HepG2 (cell line): ENCODE data around the gene SMIM34. TPM values are rescaled to one million over a fixed set of nuclear protein-coding genes. Genes with fewer than 3 reads are reported as not detected.

Experiments used
- ATAC-seq: fragments of 200-7000 bp; cut with Tn5 transposase; 3 replicates; pipeline ENCODE4 v1.9.1; 2020; ENCODE audit warnings: mild to moderate bottlenecking, moderate library complexity
- BruUV-seq: library from RNA; stranded (reverse); fragments of 400-500 nt; replicated peaks from 2 replicates; lab custom pipeline; 2021; lab: Mats Ljungman, UMichigan
- CTCF ChIA-PET: fragments of 300-600 bp; formaldehyde crosslinking; extraction: SDS; loops from one replicate; lab custom pipeline; 2021; ENCODE audit warnings: low total read pairs, inconsistent platforms, low intra/inter-chr PET ratio; lab: Yijun Ruan, JAX
- POLR2A ChIA-PET: fragments of 350-600 bp; sonication (Branson Sonifier 250); formaldehyde crosslinking; loops from one replicate; lab custom pipeline; 2020; ENCODE audit warnings: antibody characterized with exemption, inconsistent platforms; lab: Yijun Ruan, JAX
- DNase-seq: peaks from one replicate; pipeline ENCODE4 v3.0.0-alpha.2; 2015; ENCODE audit warnings: low spot score
- FAIRE-seq: peaks from 3 replicates; lab custom pipeline; 2011; peaks lifted over from hg19 to GRCh38; lab: Jason Lieb, UNC
- H2AFZ ChIP-seq: one replicate; pipeline ENCODE4 v1.6.1; 2011; ENCODE audit warnings: low read length, inconsistent platforms
- H3K27ac ChIP-seq: fragments of 300-600 bp; 3 replicates; pipeline ENCODE4 v1.8.0; 2011; ENCODE audit warnings: mixed run types, mild to moderate bottlenecking, mixed read lengths, low read length, inconsistent platforms; ENCODE audit not compliant: insufficient read depth; ENCODE audit errors: extremely low read length
- H3K27me3 ChIP-seq, 2 experiments: fragments of 200-600 bp in 1 of 2; 2 replicates in 1 of 2; 3 replicates in 1 of 2; pipeline versions ENCODE4 v1.6.0 to v1.8.0; 2011; ENCODE audit warnings: low read length in 2 of 2, mild to moderate bottlenecking in 2 of 2, moderate library complexity in 2 of 2, inconsistent platforms in 1 of 2; ENCODE audit not compliant: insufficient read depth in 2 of 2, control insufficient read depth in 1 of 2
- H3K36me3 ChIP-seq, 2 experiments: fragments of 200-600 bp in 1 of 2; replicated peaks in 1 of 2; 2 replicates in 1 of 2; 3 replicates in 1 of 2; pipeline versions ENCODE4 v1.5.1 to v1.8.0; 2011; ENCODE audit warnings: low read length in 2 of 2, inconsistent platforms in 1 of 2; ENCODE audit not compliant: insufficient read depth in 2 of 2, control insufficient read depth in 1 of 2
- H3K4me1 ChIP-seq: 2 replicates; pipeline ENCODE4 v1.5.1; 2012; ENCODE audit warnings: low read length, inconsistent platforms; ENCODE audit not compliant: insufficient read depth
- H3K4me2 ChIP-seq: 2 replicates; pipeline ENCODE4 v1.6.0; 2011; ENCODE audit warnings: low read depth, low read length, inconsistent platforms
- H3K4me3 ChIP-seq, 3 experiments: fragments of 200-600 bp in 1 of 3; sonication (generic), shearing (Covaris generic) in 1 of 3; replicated peaks in 1 of 3; 2 replicates each; pipeline ENCODE4 v1.5.1; 2011 to 2016; ENCODE audit warnings: low read length in 3 of 3, inconsistent platforms in 2 of 3, low read depth in 2 of 3, mild to moderate bottlenecking in 2 of 3, control low read depth in 1 of 3, mixed read lengths in 1 of 3; ENCODE audit not compliant: insufficient read depth in 1 of 3
- H3K79me2 ChIP-seq: one replicate; pipeline ENCODE4 v1.6.1; 2011; ENCODE audit warnings: low read length, inconsistent platforms; ENCODE audit not compliant: insufficient read depth
- H3K9ac ChIP-seq: 2 replicates; pipeline ENCODE4 v1.6.0; 2011; ENCODE audit warnings: mild to moderate bottlenecking, low read depth, low read length, inconsistent platforms; ENCODE audit not compliant: insufficient read depth
- H3K9me3 ChIP-seq: 2 replicates; pipeline ENCODE4 v1.5.1; 2012; ENCODE audit warnings: mild to moderate bottlenecking, low read length
- H4K20me1 ChIP-seq: 2 replicates; pipeline ENCODE4 v1.6.0; 2011; ENCODE audit warnings: inconsistent platforms, mild to moderate bottlenecking, low read length, moderate library complexity; ENCODE audit not compliant: insufficient read depth
- HDAC2 ChIP-seq: sonication (generic); formaldehyde crosslinking; IDR thresholded peaks from 2 replicates; pipeline ENCODE4 v1.4.0; 2020; ENCODE audit warnings: missing genetic modification reagents
- RFX3 ChIP-seq: IDR thresholded peaks from 2 replicates; pipeline ENCODE4 v1.6.1; 2016; ENCODE audit warnings: missing biosample characterization, missing genetic modification reagents
- ZNF562 ChIP-seq: sonication (generic); formaldehyde crosslinking; IDR thresholded peaks from 2 replicates; pipeline ENCODE4 v1.8.0; 2022; ENCODE audit warnings: missing genetic modification reagents, borderline replicate concordance
- WGBS: methylation state at CpG from one replicate; pipeline ENCODE4 v1.1.6; 2017; ENCODE audit warnings: low lambda C conversion rate; 5-methylcytosine and 5-hydroxymethylcytosine counted together
- in situ Hi-C: cut with HindIII; loops from 2 replicates; pipeline ENCODE4 v1.10.0; 2017; ENCODE audit warnings: low pct_unique_long_range_greater_than_20kb; ENCODE audit not compliant: extremely low pct_ligation_motif_present
- intact Hi-C: fragments of 100-400 bp; cut with micrococcal nuclease; formaldehyde crosslinking; loops from one replicate; pipeline ENCODE4 v1.10.0; 2022; ENCODE audit not compliant: unreplicated experiment
- polyA plus RNA-seq, 8 experiments: library from polyadenylated mRNA; depleted of rRNA in 3 of 8; stranded (reverse) in 7 of 8; unstranded in 1 of 8; fragments of >200 nt; fragmentation: Illumina TruSeq in 4 of 8; extraction: Trizol in 4 of 8; gene quantifications; 2 replicates each; pipeline versions ENCODE4 v1.2.1 to v1.2.3, GENCODE V29; 2011 to 2016; ENCODE audit warnings: low read depth in 4 of 8, missing spikeins in 1 of 8, mixed read lengths in 1 of 8; ENCODE audit not compliant: insufficient read depth in 1 of 8
- small RNA-seq, 3 experiments: library from RNA; depleted of rRNA; stranded (forward); fragments of <200 nt; gene quantifications; one replicate each; pipeline ENCODE3, GENCODE V24; 2012; ENCODE audit warnings: low read depth in 2 of 3, low replicate concordance in 1 of 3; ENCODE audit not compliant: insufficient read length in 3 of 3, insufficient read depth in 2 of 3
- total RNA-seq, 5 experiments: library from RNA; depleted of rRNA; stranded (reverse); fragments of >200 nt; fragmentation: Illumina TruSeq; extraction: Trizol; gene quantifications; 2 replicates each; pipeline ENCODE4 v1.2.3, GENCODE V29; 2016; ENCODE audit warnings: low read depth in 1 of 5
- TF ChIP-seq, protein P1 (sequence below): sonication (generic); formaldehyde crosslinking; IDR thresholded peaks from 2 replicates; pipeline ENCODE4 v1.5.0; 2020; ENCODE audit warnings: mild to moderate bottlenecking, missing genetic modification reagents

SMIM34 gene
- total and polyA plus RNA-seq, 2 of the 13 experiments (the other 11 are each of a cell fraction or from before 2014, with no cell fraction given) = not detected

DNA sequence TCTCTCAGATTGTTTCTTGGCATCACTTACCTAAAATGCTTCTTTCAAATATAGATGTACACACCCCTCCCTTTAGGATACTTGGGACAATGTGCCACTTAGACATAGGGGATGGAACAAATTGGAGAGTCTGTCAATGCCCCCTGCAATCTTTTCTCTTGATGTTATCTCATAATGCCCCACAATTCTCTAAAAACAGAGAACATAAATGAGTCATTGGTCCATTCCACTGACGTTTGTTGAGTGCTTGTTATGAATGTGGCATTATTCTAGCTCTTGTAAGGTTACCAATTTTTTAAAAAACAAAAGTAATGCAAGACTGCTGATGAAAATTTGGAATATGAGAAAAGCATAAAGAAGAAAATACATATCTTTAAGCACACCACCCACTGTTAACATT lies 54.0 kb downstream of the SMIM34 start:
- Histone ChIP-seq H3K4me2 (no peak overlapping the region), H3K4me1 (peaks cover 48% of the 10 kb centered on the region), H2AFZ (no peak overlapping the region), H3K9me3 (no peaks in the 10 kb centered on the region), H3K9ac (no peak overlapping the region), H3K27ac (no peak overlapping the region), H3K36me3 (no peaks in the 10 kb centered on the region), H4K20me1 (no peaks in the 10 kb centered on the region), H3K27me3 (no peaks in the 10 kb centered on the region), H3K79me2 (no peaks in the 10 kb centered on the region), H3K4me3 (no peak overlapping the region)
- ATAC-seq (no peak), FAIRE-seq (no peak), DNase-seq (no peak)
- in situ Hi-C loops = no loop called here
- WGBS = 3% methylated on average over 1 of the region's 1 CpG
- ChIA-PET CTCF (no interaction called here), POLR2A (no interaction called here)
- intact Hi-C loops = no loop called here
- TF ChIP-seq RFX3 (CRISPR knock-in tag) = no peak
- no peak for TF ChIP-seq HDAC2 (CRISPR knock-in tag)
- no peak for TF ChIP-seq ZNF562
- TF ChIP-seq, protein P1, sequence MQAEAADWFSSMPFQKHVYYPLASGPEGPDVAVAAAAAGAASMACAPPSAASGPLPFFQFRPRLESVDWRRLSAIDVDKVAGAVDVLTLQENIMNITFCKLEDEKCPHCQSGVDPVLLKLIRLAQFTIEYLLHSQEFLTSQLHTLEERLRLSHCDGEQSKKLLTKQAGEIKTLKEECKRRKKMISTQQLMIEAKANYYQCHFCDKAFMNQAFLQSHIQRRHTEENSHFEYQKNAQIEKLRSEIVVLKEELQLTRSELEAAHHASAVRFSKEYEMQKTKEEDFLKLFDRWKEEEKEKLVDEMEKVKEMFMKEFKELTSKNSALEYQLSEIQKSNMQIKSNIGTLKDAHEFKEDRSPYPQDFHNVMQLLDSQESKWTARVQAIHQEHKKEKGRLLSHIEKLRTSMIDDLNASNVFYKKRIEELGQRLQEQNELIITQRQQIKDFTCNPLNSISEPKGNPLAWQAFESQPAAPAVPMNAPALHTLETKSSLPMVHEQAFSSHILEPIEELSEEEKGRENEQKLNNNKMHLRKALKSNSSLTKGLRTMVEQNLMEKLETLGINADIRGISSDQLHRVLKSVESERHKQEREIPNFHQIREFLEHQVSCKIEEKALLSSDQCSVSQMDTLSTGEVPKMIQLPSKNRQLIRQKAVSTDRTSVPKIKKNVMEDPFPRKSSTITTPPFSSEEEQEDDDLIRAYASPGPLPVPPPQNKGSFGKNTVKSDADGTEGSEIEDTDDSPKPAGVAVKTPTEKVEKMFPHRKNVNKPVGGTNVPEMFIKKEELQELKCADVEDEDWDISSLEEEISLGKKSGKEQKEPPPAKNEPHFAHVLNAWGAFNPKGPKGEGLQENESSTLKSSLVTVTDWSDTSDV (CRISPR knock-in tag) = no peak
- BruUV-seq = no TSS peak

Small RNAs within 50 kb of the gene (small RNA-seq; reads per million reads assigned to genes)
- gene RF00614 = 0 reads per million in 3 experiments

Other genes starting within 250 kb of the SMIM34 start
- gene KCNE2, start 59.9 kb downstream of the SMIM34 start, total RNA-seq (2016; rRNA removed; fragmentation: Illumina TruSeq; extraction: Trizol) = not detected in 2 replicates
- 0.07 TPM in 1 of 2 replicates, not detected in the other for gene KCNE2, start 59.9 kb downstream of the SMIM34 start, polyA plus RNA-seq (2011; rRNA removed)
- 6.4 and 33.6 TPM in 2 replicates for gene SMIM11, start 48.4 kb downstream of the SMIM34 start, total RNA-seq (2016; rRNA removed; fragmentation: Illumina TruSeq; extraction: Trizol)
- 6.8 and 18.9 TPM in 2 replicates for gene SMIM11, start 48.4 kb downstream of the SMIM34 start, polyA plus RNA-seq (2011; rRNA removed)
- 0.35 TPM in 1 of 2 replicates, not detected in the other for gene KCNE1, start 88.3 kb upstream of the SMIM34 start, total RNA-seq (2016; rRNA removed; fragmentation: Illumina TruSeq; extraction: Trizol)
- gene KCNE1, start 88.3 kb upstream of the SMIM34 start, polyA plus RNA-seq (2011; rRNA removed) = not detected in 2 replicates
- 34.1 and 35.1 TPM in 2 replicates for gene RCAN1, start 191.2 kb upstream of the SMIM34 start, total RNA-seq (2016; rRNA removed; fragmentation: Illumina TruSeq; extraction: Trizol)
- 8.5 and 9.4 TPM in 2 replicates for gene RCAN1, start 191.2 kb upstream of the SMIM34 start, polyA plus RNA-seq (2011; rRNA removed)
- not detected in 2 replicates for gene CLIC6, start 245.0 kb upstream of the SMIM34 start, total RNA-seq (2016; rRNA removed; fragmentation: Illumina TruSeq; extraction: Trizol)
- gene CLIC6, start 245.0 kb upstream of the SMIM34 start, polyA plus RNA-seq (2011; rRNA removed) = not detected in 2 replicates